GM23248 (cell line): ENCODE data around the gene HK1. TPM values are rescaled to one million over a fixed set of nuclear protein-coding genes. Genes with fewer than 3 reads are reported as not detected.

Source experiments
- DNase-seq: peaks from one replicate; pipeline ENCODE4 v3.0.0-alpha.2; 2015
- H2AFZ ChIP-seq: fragments of 200-600 bp; sonication (generic); 2 replicates; pipeline ENCODE4 v1.6.1; 2016; ENCODE audit warnings: antibody characterized with exemption
- H3F3A ChIP-seq: fragments of 200-600 bp; sonication (generic); 2 replicates; pipeline ENCODE4 v1.6.1; 2016; ENCODE audit warnings: mild to moderate bottlenecking, antibody characterized with exemption, mixed run types; ENCODE audit not compliant: insufficient read depth
- H3K27ac ChIP-seq: fragments of 200-600 bp; sonication (generic); 2 replicates; pipeline ENCODE4 v1.5.1; 2016; ENCODE audit warnings: mild to moderate bottlenecking
- H3K27me3 ChIP-seq: fragments of 200-600 bp; sonication (generic); replicated peaks from 2 replicates; pipeline ENCODE4 v1.6.1; 2016; ENCODE audit warnings: mild to moderate bottlenecking; ENCODE audit not compliant: insufficient read depth
- H3K36me3 ChIP-seq: fragments of 200-600 bp; sonication (generic); 2 replicates; pipeline ENCODE4 v1.6.1; 2016; ENCODE audit warnings: low read depth, mild to moderate bottlenecking
- H3K4me1 ChIP-seq: fragments of 200-600 bp; sonication (generic); 2 replicates; pipeline ENCODE4 v1.6.1; 2016; ENCODE audit warnings: mild to moderate bottlenecking; ENCODE audit not compliant: insufficient read depth
- H3K4me2 ChIP-seq: fragments of 200-600 bp; sonication (generic); one replicate; pipeline ENCODE4 v1.6.1; 2016; ENCODE audit warnings: mild to moderate bottlenecking; ENCODE audit not compliant: unreplicated experiment
- H3K4me3 ChIP-seq: fragments of 200-600 bp; sonication (generic); 2 replicates; pipeline ENCODE4 v1.5.1; 2016; ENCODE audit warnings: mild to moderate bottlenecking
- H3K79me2 ChIP-seq: fragments of 200-600 bp; sonication (generic); 2 replicates; pipeline ENCODE4 v1.6.1; 2016; ENCODE audit warnings: mild to moderate bottlenecking; ENCODE audit not compliant: insufficient read depth
- H3K9ac ChIP-seq: fragments of 200-600 bp; sonication (generic); 2 replicates; pipeline ENCODE4 v1.6.1; 2016; ENCODE audit warnings: mild to moderate bottlenecking
- H3K9me2 ChIP-seq: fragments of 200-600 bp; sonication (generic); 2 replicates; pipeline ENCODE4 v1.6.1; 2016; ENCODE audit warnings: mixed run types, mild to moderate bottlenecking, moderate library complexity; ENCODE audit not compliant: insufficient read depth
- H3K9me3 ChIP-seq: fragments of 200-600 bp; sonication (generic); one replicate; pipeline ENCODE4 v1.6.1; 2017; ENCODE audit warnings: low read depth
- H4K20me1 ChIP-seq: fragments of 200-600 bp; sonication (generic); 2 replicates; pipeline ENCODE4 v1.6.0; 2016; ENCODE audit not compliant: insufficient read depth
- EZH2 ChIP-seq: fragments of 200-600 bp; sonication (generic); IDR thresholded peaks from 2 replicates; pipeline ENCODE4 v1.6.1; 2018; ENCODE audit warnings: antibody characterized with exemption, mild to moderate bottlenecking; ENCODE audit not compliant: insufficient read depth, poor library complexity, severe bottlenecking
- EZH2phosphoT487 ChIP-seq: fragments of 200-600 bp; sonication (generic); IDR thresholded peaks from 2 replicates; pipeline ENCODE4 v1.6.1; 2018; ENCODE audit warnings: antibody characterized with exemption, moderate library complexity, mild to moderate bottlenecking, low read depth; ENCODE audit not compliant: insufficient read depth
- WGBS, 2 experiments: methylation state at CpG; one replicate each; pipeline ENCODE4 v1.1.6; 2015 to 2017; ENCODE audit warnings: low lambda C conversion rate in 2 of 2, low coverage in 1 of 2; ENCODE audit errors: missing lambda C conversion rate in 2 of 2; 5-methylcytosine and 5-hydroxymethylcytosine counted together
- in situ Hi-C: fragments of 300-500 bp; cut with MboI; formaldehyde crosslinking; loops from 2 replicates; pipeline ENCODE4 v1.15.0; 2020
- polyA plus RNA-seq: library from polyadenylated mRNA; unstranded; fragments of >200 nt; fragmentation: Nextera tagmentation; extraction: Ambion mirVana; gene quantifications from 2 replicates; pipeline ENCODE4 v1.2.1, GENCODE V29; 2016
- total RNA-seq: library from RNA; depleted of rRNA; stranded (reverse); fragments of >200 nt; shearing (Covaris generic); gene quantifications from 2 replicates; pipeline ENCODE4 v1.2.3, GENCODE V29; 2014

The HK1 gene
- total and polyA plus RNA-seq, 2 experiments from 2014 or later = 96.6 to 134 TPM

DNA sequence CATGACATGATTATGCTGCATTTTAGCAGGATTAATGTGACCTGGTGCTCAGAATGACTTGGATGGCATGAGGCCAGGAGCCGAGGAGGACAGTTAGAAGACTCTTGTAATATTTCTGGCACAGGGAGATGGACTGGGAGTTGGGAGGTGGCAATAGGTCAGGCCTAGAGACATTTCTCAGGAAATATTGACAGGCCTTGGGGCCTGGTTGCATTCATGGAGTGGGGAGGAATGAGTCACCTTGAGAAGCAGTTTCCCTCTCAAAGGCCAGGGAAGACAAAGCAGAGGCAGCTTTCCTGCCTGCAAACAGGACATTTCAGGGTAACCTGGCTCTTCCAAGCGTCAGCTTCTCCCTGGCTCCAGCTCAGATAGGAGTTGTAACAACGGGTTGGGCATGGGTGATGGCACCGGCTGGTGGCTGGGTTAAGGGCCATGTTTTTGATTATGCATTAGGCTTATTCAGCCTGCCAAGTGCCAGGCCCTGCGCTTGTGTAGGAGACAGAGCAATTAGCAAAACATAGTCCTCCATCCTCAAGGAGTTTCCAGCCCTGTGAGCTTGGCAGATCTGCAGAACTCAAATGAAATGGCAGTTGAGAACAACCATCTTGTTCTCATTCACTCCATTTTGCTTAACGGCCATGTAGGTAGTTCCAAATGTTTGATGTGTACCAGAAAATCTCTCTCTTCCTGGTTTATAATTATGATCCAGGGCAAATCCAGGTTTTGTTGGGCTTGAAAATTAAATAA lies 38.2 kb downstream of the HK1 start:
- peaks cover 28% of the 10 kb centered on the region for H3K79me2 ChIP-seq
- in situ Hi-C loops = no loop called here
- H3K4me1 ChIP-seq = peaks cover 26% of the 10 kb centered on the region
- H2AFZ ChIP-seq = 0 out of 2 replicates have a peak overlapping the region, but pooled peaks have one; percentile 8
- DNase-seq = peak; percentile 70
- no peak for TF ChIP-seq EZH2
- TF ChIP-seq EZH2phosphoT487 = no peak
- peak overlapping the region; percentile 12 for H3K4me2 ChIP-seq
- no peak overlapping the region for H3K4me3 ChIP-seq
- H3K9me2 ChIP-seq = no peaks in the 10 kb centered on the region
- H3K27ac ChIP-seq = peak overlapping the region; percentile 20; the same call in 1 of the 2 replicates
- no peak overlapping the region for H3K9ac ChIP-seq
- no peaks in the 10 kb centered on the region for H3K27me3 ChIP-seq
- peaks cover 25% of the 10 kb centered on the region for H3F3A ChIP-seq
- 65 to 72% methylated on average over 6 of the region's 6 CpGs for WGBS, 2 experiments
- peaks cover 4% of the 10 kb centered on the region; the same call in 1 of the 2 replicates for H4K20me1 ChIP-seq
- no peaks in the 10 kb centered on the region for H3K36me3 ChIP-seq
- H3K9me3 ChIP-seq = no peaks in the 10 kb centered on the region

DNA sequence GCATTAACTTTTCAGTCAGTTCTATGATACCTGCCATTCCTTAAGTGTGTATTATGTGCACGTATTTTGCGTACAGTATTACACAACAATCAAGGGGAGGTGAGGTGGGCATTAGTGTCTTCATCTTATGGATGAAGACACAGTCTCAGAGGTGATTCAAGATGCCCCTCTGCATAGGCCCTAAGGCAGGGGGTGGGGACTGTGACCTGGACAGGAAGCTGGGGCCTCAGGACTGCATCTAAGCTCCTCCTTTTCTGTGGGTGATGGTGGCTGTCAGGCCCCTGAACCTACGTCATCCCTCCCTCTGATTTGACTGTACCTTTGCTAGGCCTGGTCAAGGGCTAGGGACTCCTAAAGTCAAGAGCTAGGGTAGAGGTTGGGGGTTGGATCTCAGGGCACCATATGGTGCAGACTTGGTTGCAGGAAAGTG lies 38.9 kb downstream of the HK1 start:
- peaks cover 25% of the 10 kb centered on the region for H3F3A ChIP-seq
- DNase-seq = no peak
- no peak overlapping the region for H3K4me2 ChIP-seq
- H3K27me3 ChIP-seq = no peaks in the 10 kb centered on the region
- H3K79me2 ChIP-seq = peaks cover 35% of the 10 kb centered on the region
- 96 to 100% methylated on average over 3 of the region's 3 CpGs for WGBS, 2 experiments
- no peak overlapping the region for H2AFZ ChIP-seq
- no peaks in the 10 kb centered on the region for H3K9me2 ChIP-seq
- no peak for TF ChIP-seq EZH2phosphoT487
- TF ChIP-seq EZH2 = no peak
- no peak overlapping the region for H3K9ac ChIP-seq
- H3K36me3 ChIP-seq = no peaks in the 10 kb centered on the region
- no peaks in the 10 kb centered on the region for H3K9me3 ChIP-seq
- H3K27ac ChIP-seq = no peak overlapping the region
- H3K4me1 ChIP-seq = peaks cover 33% of the 10 kb centered on the region
- peaks cover 4% of the 10 kb centered on the region; the same call in 1 of the 2 replicates for H4K20me1 ChIP-seq
- in situ Hi-C loops = no loop called here
- no peak overlapping the region for H3K4me3 ChIP-seq

DNA sequence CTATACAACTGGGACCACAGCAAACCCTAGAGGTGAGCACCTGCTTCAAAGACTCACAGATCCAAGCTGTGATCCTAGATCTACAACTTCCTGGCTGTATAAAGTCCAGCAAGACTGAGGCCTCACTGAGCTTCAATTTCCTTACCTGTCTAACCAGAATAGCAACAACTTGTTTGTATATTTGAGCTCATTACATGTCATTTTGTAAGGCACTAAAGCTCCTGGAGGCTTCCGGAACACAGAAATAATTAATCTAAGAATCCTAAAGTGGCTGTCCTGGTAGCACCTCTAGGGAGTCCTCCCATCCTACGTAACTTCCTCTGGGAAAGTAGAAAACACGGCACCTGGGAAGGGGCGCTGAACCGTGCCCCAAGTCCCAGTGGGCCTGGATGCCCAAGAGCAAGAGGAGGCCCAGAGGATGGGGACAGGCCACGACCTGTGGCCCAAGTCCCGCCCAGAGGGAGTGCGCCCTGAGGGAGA lies 39.4 kb downstream of the HK1 start:
- Histone ChIP-seq H3K4me3 (peak overlapping the region; percentile 89), H3K79me2 (peaks cover 40% of the 10 kb centered on the region), H3K9ac (peak overlapping the region; percentile 85), H3K4me2 (peak overlapping the region; percentile 92), H3K9me2 (no peaks in the 10 kb centered on the region), H3K27me3 (no peaks in the 10 kb centered on the region), H3K36me3 (no peaks in the 10 kb centered on the region), H3K4me1 (peaks cover 33% of the 10 kb centered on the region), H3K27ac (no peak overlapping the region), H4K20me1 (peaks cover 4% of the 10 kb centered on the region; the same call in 1 of the 2 replicates), H3F3A (peaks cover 25% of the 10 kb centered on the region), H2AFZ (peak overlapping the region; percentile 83), H3K9me3 (no peaks in the 10 kb centered on the region)
- WGBS, 2 experiments = 48 to 53% methylated on average over 8 of the region's 8 CpGs
- TF ChIP-seq EZH2 = no peak
- TF ChIP-seq EZH2phosphoT487 = no peak
- no peak for DNase-seq
- in situ Hi-C loops = no loop called here

DNA sequence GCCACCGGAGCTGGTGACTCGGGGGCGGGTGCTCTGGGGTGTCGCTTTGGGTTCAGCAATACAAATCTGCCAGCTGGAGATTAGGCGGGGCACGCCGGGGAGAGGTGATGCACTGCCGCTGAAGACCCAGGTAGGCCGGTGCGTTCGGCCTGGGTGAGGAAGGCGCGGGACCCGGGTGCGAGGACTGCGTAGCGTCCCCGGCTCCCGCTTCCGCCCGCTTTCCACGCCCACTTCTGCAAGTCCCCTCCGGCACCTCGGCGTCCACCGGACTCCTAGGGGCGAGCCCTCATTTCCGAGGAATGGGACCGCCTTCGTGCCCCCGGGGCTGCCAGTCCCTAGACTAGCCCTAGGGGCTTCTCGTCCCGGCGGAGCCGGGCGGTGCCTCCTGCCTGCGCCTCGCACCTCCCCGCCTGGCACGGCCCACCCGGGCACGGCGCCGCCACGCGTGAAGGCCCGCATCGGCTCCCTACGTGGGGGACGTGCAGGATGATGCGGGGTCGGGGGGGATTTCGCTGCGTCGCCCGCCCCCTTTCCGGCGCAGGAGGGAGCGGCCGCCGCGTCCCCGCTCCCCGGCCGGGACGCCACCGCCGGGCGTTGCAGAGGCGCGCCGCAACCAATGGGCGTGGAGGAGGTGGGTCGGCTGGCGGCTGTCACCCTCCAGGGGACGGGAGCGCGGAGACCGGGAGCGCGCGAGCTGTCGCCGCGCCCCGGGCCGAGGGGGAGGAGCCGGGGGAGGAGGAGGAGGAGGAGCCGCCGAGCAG lies 40.0 kb downstream of the HK1 start:
- no peak for TF ChIP-seq EZH2
- TF ChIP-seq EZH2phosphoT487 = no peak
- H3K9me2 ChIP-seq = no peaks in the 10 kb centered on the region
- no peaks in the 10 kb centered on the region for H3K9me3 ChIP-seq
- H3K4me3 ChIP-seq = peak overlapping the region; percentile 89
- peaks cover 33% of the 10 kb centered on the region for H3K4me1 ChIP-seq
- H3K79me2 ChIP-seq = peaks cover 46% of the 10 kb centered on the region
- H3K27me3 ChIP-seq = no peaks in the 10 kb centered on the region
- H3F3A ChIP-seq = peaks cover 25% of the 10 kb centered on the region
- H3K9ac ChIP-seq = peak overlapping the region; percentile 85
- peak overlapping the region; percentile 74 for H3K27ac ChIP-seq
- H3K4me2 ChIP-seq = peak overlapping the region; percentile 92
- 1 to 2% methylated on average over 61 to 65 of the region's 90 CpGs for WGBS, 2 experiments
- in situ Hi-C loops = no loop called here
- peaks cover 4% of the 10 kb centered on the region; the same call in 1 of the 2 replicates for H4K20me1 ChIP-seq
- peak overlapping the region; percentile 83 for H2AFZ ChIP-seq
- H3K36me3 ChIP-seq = no peaks in the 10 kb centered on the region
- DNase-seq = peak; percentile 93
